GM18502 (cell line): ENCODE measurements around the gene WDR31.

Experiments used
- ATAC-seq: cut with Tn5 transposase; IDR thresholded peaks from one replicate; pipeline ENCODE4 v1.9.1; 2021; ENCODE audit warnings: mild to moderate bottlenecking; ENCODE audit not compliant: unreplicated experiment, poor library complexity

The WDR31 gene

DNA sequence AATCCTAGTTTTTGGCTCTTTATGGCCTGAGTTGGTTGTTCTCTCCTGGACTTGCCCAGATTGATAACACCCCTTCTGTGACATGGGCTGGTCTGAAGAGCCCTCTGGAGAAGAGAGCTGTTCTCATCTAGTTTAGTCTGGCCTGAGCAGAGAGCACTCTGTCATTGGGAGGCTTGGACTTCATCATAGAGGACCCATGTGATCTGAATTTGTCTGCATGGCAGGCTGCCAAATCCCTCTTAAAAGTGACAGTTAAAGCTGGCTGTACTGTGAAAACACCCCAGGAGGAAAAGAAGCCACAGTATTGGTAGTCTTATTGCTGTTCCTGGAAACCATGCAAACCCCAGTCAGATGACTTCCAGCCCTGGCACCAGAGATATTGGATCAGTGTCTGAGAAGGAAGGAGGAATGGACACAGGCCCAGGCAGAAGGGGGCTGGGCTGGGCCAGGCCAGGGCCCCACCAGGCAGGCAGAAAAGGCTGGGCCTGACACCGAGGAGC, 3.7 kb upstream of the WDR31 start:
- ATAC-seq = no peak

- ATAC-seq = no peak
Measured at GRCh38 chr9:113341712-113342410, 1.8 kb upstream of the WDR31 start.

DNA sequence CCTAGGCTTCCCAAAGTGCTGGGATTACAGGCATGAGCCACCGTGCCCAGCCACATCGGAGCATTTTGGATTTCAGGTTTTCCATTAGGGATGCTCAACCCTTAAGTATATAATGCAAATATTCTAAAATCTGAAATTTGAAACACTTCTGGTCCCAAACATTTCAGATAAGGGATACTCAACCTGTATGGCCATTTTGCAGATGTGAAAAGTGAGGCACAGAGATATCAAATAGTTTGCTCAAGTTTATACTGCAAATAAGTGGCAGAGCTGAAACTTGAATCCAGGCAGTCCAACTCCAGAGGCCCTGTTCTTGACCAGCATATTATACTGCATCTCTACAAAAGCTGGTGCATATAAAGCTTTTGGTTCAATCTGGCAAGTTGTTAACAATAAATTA, 2.4 kb downstream of the WDR31 start:
- no peak for ATAC-seq

- no peak for ATAC-seq
Measured at GRCh38 chr9:113331780-113332179, 8.3 kb downstream of the WDR31 start.

DNA sequence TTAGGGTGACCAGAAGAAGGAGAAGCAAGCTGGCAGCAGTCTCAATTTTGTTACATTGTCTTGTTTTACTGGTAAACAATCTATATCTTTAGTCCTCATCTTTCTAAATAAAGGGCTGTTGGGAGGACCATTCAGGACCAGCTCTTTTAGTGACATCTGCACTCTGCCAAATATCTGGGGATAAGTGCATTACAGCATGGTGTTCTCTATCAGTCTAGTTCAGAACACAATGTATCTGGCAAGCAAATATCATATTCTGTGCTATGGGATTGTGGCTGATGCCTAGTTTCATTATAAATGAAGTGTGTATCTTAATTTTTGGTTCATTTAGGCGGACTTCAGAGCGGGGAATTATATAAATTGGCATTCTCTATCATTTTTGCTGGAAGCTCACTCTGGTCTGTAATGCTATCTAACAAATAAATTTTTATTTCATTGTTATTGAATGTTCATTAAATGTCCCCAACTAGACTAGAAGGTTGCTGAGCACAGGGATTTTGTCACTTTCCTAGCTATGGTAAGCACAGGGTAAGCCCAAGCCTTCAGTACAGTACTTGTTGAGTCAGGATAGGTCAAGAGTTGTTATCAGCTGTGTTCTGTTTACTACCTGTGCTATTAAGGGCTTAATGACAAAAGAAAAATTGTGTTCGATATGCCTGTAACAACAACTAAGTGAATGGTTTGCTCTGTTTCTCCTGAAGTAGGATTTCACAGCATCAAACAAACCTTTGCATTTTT, 11.9 kb downstream of the WDR31 start:
- ATAC-seq = no peak

DNA sequence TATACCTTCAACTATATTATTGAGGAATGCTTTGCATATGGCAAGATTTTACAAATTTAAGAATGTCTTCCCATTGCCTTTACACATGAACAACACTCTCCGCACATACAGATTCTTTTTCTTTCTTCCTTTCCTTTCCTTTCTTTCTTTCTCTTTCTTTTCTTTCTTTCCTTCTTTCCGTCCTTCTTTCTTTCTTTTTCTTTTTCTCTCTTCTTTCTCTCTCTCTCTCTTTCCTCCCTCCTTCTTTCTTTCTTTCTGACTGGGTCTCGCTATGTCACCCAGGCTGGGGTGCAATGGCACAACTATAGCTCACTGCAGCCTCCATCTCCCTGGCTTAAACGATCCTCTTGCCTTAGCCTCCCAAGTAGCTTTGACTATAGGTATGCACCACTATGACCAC, 13.8 kb downstream of the WDR31 start:
- no peak for ATAC-seq

- ATAC-seq = no peak
Measured at GRCh38 chr9:113322671-113323070, 17.4 kb downstream of the WDR31 start.

GRCh38 chr9:113320051-113320450, 20.0 kb downstream of the WDR31 start:
- no peak for ATAC-seq

GRCh38 chr9:113319054-113319453, 21.0 kb downstream of the WDR31 start:
- no peak for ATAC-seq

DNA sequence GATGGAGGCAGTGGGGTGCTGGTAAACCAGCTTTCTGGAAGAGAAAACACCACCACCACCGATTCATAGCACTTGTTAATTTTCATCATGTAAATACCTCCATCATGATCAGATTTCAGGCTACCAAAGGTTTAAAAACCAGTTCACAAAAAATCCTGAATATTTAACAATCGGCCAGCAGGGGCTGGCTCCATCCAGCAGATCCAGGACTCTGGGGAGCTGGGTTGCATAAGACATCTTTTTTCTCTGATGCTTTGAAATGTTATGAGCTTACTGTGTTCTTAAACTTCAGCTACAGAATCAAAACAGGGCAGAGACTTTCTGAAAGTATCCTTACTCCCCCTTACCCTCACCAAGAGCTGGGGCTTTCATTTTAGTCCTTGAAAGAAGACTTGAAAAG, 22.3 kb downstream of the WDR31 start:
- no peak for ATAC-seq

DNA sequence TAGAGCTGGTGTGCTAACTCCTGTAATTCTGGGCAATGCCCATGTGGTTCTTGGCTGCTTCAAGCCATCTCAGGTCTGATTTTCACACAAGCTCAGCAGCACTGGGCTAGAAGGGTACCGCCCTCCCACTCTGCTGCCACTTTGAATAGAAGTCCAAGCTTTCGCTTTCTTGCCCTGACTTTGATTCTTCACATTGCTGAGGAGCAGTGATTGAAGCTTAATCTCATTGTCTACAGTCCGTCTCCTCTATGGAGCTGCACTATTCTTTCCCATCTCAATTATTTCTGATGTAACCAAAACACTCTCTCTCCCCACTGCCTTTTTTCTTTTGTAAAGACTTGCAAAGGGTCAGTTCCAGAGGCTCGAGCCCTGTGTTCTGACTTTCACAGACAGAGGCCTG, 24.0 kb downstream of the WDR31 start:
- ATAC-seq = no peak

GRCh38 chr9:113315231-113315630, 24.8 kb downstream of the WDR31 start:
- ATAC-seq = no peak

DNA sequence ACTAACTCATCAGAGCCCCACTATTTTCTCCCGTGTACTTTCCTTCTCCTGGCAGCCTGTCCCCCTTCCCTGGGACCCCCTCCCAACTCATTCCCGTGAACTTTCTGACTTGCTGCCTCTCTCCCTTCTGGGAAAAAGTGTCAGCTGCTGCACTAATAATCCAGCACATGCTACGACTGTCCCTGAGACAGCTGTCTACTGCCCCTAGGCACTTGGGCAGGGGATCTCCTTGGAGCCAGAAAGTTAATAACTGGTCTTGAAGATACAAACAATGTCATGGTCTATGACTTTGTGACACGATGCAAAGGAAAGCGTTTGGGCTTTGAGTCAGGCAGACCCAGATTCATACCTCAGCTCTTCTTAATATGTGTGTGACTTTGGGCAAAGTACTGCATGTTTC, 26.8 kb downstream of the WDR31 start:
- no peak for ATAC-seq

DNA sequence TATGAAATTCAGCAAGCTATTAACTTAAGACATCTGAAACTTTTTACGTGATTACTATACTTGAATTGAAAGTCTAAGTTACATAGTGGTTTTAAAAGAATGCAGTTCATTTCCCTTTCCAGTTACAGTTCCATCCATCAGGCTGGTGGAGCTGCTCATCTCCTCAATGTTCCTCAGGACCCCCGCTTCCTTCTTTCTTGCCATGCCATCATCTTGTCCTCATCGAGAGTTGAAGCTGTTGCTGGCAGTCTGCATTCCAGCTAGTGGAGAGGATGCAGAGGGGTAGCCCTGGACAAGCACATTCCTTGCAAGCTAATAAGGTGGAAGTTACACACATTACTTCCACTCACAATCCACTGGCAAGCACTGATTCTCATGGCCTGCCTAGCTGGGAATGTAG, 28.1 kb downstream of the WDR31 start:
- ATAC-seq = no peak

GRCh38 chr9:113310538-113310937, 29.5 kb downstream of the WDR31 start:
- no peak for ATAC-seq

GRCh38 chr9:113309204-113309813, 30.8 kb downstream of the WDR31 start:
- no peak for ATAC-seq

GRCh38 chr9:113307396-113307975, 32.6 kb downstream of the WDR31 start:
- ATAC-seq = no peak

- ATAC-seq = no peak
Measured at GRCh38 chr9:113306566-113306965, 33.5 kb downstream of the WDR31 start.

- no peak for ATAC-seq
Measured at GRCh38 chr9:113302792-113303418, 37.2 kb downstream of the WDR31 start, which contains the start of gene RNF183. Gene RNF183 (minus strand): TSS chr9:113303376. CDS start chr9:113298184, 5,192 bp downstream.

- ATAC-seq = no peak
Measured at GRCh38 chr9:113301548-113301947, 38.5 kb downstream of the WDR31 start.
